Measurements from ENCODE around the gene MTARC2.

Gene MTARC2

DNA sequence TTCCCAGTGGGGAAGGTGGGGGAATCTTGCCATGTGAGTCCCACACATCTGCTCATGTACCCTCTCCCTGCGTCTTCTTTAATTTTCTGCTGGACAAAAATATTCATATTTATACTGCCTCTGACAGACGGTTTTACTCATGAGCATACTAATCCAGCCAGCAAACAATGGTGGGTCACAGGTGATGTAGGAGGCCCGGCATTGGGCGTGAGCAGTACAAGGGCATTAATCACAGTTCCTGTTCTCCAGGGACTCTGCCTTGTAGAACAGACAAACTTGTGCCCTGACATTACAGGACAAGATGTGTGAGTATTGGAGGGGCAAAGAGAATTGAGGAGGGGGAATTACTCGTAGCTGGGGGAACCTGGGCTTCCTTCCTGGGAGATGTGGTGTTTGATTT lies 63.6 kb downstream of the MTARC2 start:
- no peak overlapping the region for H4K91ac ChIP-seq (ENCODE audit: low read depth, low read length)
- no peak overlapping the region for H2BK5ac ChIP-seq (ENCODE audit: low read depth, low read length, poor library complexity)
- no peak overlapping the region for H3K23ac ChIP-seq (ENCODE audit: low read length)
- H3K14ac ChIP-seq (ENCODE audit: low read length), result no peak overlapping the region
- H2BK120ac ChIP-seq (ENCODE audit: insufficient read depth, low read length, poor library complexity), result no peak overlapping the region
- H3K27me3 ChIP-seq (ENCODE audit: insufficient read depth, low read length), result no peaks in the 10 kb centered on the region
- WGBS (ENCODE audit: extremely low coverage, insufficient coverage, insufficient read length), result no CpG with 5 or more reads among the region's 5 CpGs
- H3K79me2 ChIP-seq (ENCODE audit: control insufficient read depth, insufficient read depth, low read length, poor library complexity), result no peaks in the 10 kb centered on the region
- H3K4me2 ChIP-seq (ENCODE audit: low read length), result no peak overlapping the region
- peaks cover 0 to 4% of the 10 kb centered on the region in 2 experiments for H3K4me1 ChIP-seq (ENCODE audit: control insufficient read depth in 1 of 2, insufficient read depth in 2 of 2, low read length in 2 of 2)
- no peak for DNase-seq
- H2AK5ac ChIP-seq (ENCODE audit: low read length), result no peak overlapping the region
- no peak overlapping the region for H3K4ac ChIP-seq (ENCODE audit: low read depth, low read length)
- no peak overlapping the region for H3K4me3 ChIP-seq (ENCODE audit: low read depth, low read length)
- no peak overlapping the region for H3K27ac ChIP-seq (ENCODE audit: low read depth, low read length)
- no peak overlapping the region for H4K12ac ChIP-seq (ENCODE audit: low read depth, low read length)
- H3K9me3 ChIP-seq (ENCODE audit: insufficient read depth, low read depth, low read length), result peaks cover 2% of the 10 kb centered on the region
- no peak overlapping the region for H3K18ac ChIP-seq (ENCODE audit: low read length)
- H4K8ac ChIP-seq (ENCODE audit: low read depth, low read length), result no peak overlapping the region
- no peaks in the 10 kb centered on the region for H3K79me1 ChIP-seq (ENCODE audit: low read length)
- no peak overlapping the region for H3K9ac ChIP-seq (ENCODE audit: low read length)
- H2BK12ac ChIP-seq (ENCODE audit: low read length), result no peak overlapping the region
- H2AFZ ChIP-seq (ENCODE audit: insufficient read depth, low read length, poor library complexity), result no peak overlapping the region
- H3K36me3 ChIP-seq (ENCODE audit: control insufficient read depth in 1 of 2, insufficient read depth in 2 of 2, low read length in 2 of 2), result peaks cover 13 to 25% of the 10 kb centered on the region in 2 experiments

DNA sequence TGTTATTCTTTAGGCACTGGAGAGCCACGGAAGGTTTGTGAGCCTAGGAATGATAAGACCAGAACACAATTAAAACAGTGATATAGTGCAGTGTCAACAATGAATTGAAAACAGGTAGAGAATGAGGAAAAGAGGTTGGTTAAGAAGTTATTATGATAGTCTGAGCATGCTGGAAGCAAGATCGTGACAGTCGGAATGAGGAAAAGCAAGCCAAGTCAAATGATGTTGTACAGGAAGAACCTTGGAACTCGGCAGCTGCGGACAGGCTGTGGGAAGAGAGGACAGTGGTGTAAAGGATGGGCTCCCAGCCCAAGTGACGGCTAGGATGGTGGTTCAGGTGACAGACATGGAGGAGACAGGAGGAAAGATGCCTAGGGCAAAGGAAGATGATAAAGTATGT lies 64.2 kb downstream of the MTARC2 start:
- Histone ChIP-seq H3K27me3 (ENCODE audit: insufficient read depth, low read length) (no peaks in the 10 kb centered on the region), H2BK120ac (ENCODE audit: insufficient read depth, low read length, poor library complexity) (no peak overlapping the region)

DNA sequence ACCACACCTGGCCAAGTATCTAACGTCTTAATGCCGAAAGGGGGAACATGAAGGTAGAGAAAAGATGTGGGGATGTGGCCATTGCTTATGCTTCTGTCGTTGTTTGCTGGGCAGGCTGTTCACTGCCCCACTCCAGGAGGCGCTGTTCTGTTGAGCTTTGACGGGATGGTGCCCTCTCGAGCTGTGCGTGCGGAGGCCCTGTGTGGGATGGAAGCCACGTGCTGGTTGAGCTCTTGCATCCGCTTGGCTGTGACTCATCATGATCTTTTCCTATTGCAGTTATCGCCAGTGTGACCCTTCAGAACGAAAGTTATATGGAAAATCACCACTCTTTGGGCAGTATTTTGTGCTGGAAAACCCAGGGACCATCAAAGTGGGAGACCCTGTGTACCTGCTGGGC lies 64.9 kb downstream of the MTARC2 start:
- no peak overlapping the region for H3K4ac ChIP-seq (ENCODE audit: low read depth, low read length)
- H2BK5ac ChIP-seq (ENCODE audit: low read depth, low read length, poor library complexity), result no peak overlapping the region
- peaks cover under 1 to 5% of the 10 kb centered on the region in 2 experiments for H3K4me1 ChIP-seq (ENCODE audit: control insufficient read depth in 1 of 2, insufficient read depth in 2 of 2, low read length in 2 of 2)
- H2AFZ ChIP-seq (ENCODE audit: insufficient read depth, low read length, poor library complexity), result no peak overlapping the region
- H3K36me3 ChIP-seq (ENCODE audit: control insufficient read depth in 1 of 2, insufficient read depth in 2 of 2, low read length in 2 of 2), result peaks cover 15 to 25% of the 10 kb centered on the region in 2 experiments
- no peak overlapping the region for H3K4me3 ChIP-seq (ENCODE audit: low read depth, low read length)
- H3K9me3 ChIP-seq (ENCODE audit: insufficient read depth, low read depth, low read length), result peaks cover 2% of the 10 kb centered on the region
- no peaks in the 10 kb centered on the region for H3K79me2 ChIP-seq (ENCODE audit: control insufficient read depth, insufficient read depth, low read length, poor library complexity)
- no peaks in the 10 kb centered on the region for H3K79me1 ChIP-seq (ENCODE audit: low read length)
- no peak overlapping the region for H4K8ac ChIP-seq (ENCODE audit: low read depth, low read length)
- no peak overlapping the region for H3K4me2 ChIP-seq (ENCODE audit: low read length)
- no peaks in the 10 kb centered on the region for H3K27me3 ChIP-seq (ENCODE audit: insufficient read depth, low read length)
- H3K27ac ChIP-seq (ENCODE audit: low read depth, low read length), result no peak overlapping the region
- no peak overlapping the region for H4K12ac ChIP-seq (ENCODE audit: low read depth, low read length)
- H3K18ac ChIP-seq (ENCODE audit: low read length), result no peak overlapping the region
- H2BK120ac ChIP-seq (ENCODE audit: insufficient read depth, low read length, poor library complexity), result no peak overlapping the region
- no peak overlapping the region for H2AK5ac ChIP-seq (ENCODE audit: low read length)
- H3K9ac ChIP-seq (ENCODE audit: low read length), result no peak overlapping the region
- no peak overlapping the region for H4K91ac ChIP-seq (ENCODE audit: low read depth, low read length)
- no peak overlapping the region for H2BK12ac ChIP-seq (ENCODE audit: low read length)
- H3K23ac ChIP-seq (ENCODE audit: low read length), result no peak overlapping the region
- no CpG with 5 or more reads among the region's 12 CpGs for WGBS (ENCODE audit: extremely low coverage, insufficient coverage, insufficient read length)
- no peak overlapping the region for H3K14ac ChIP-seq (ENCODE audit: low read length)
- no peak for DNase-seq

More for the DNA sequence above, 64.2 kb downstream of the MTARC2 start:
- no peak overlapping the region for H4K91ac ChIP-seq (ENCODE audit: low read depth, low read length)
- no peak overlapping the region for H3K14ac ChIP-seq (ENCODE audit: low read length)
- DNase-seq, result peak in 1 of 2 donors; percentile 44
- H3K36me3 ChIP-seq (ENCODE audit: control insufficient read depth in 1 of 2, insufficient read depth in 2 of 2, low read length in 2 of 2), result peaks cover 15 to 25% of the 10 kb centered on the region in 2 experiments
- no peak overlapping the region for H2AFZ ChIP-seq (ENCODE audit: insufficient read depth, low read length, poor library complexity)
- peaks cover 2% of the 10 kb centered on the region for H3K9me3 ChIP-seq (ENCODE audit: insufficient read depth, low read depth, low read length)
- no peaks in the 10 kb centered on the region for H3K79me1 ChIP-seq (ENCODE audit: low read length)
- no peak overlapping the region for H3K18ac ChIP-seq (ENCODE audit: low read length)
- no peak overlapping the region for H3K4me2 ChIP-seq (ENCODE audit: low read length)
- no peak overlapping the region for H2BK12ac ChIP-seq (ENCODE audit: low read length)
- no peak overlapping the region for H4K12ac ChIP-seq (ENCODE audit: low read depth, low read length)
- no peak overlapping the region for H2AK5ac ChIP-seq (ENCODE audit: low read length)
- H3K4me3 ChIP-seq (ENCODE audit: low read depth, low read length), result no peak overlapping the region
- H2BK5ac ChIP-seq (ENCODE audit: low read depth, low read length, poor library complexity), result no peak overlapping the region
- no peak overlapping the region for H3K23ac ChIP-seq (ENCODE audit: low read length)
- no peak overlapping the region for H3K27ac ChIP-seq (ENCODE audit: low read depth, low read length)
- no peak overlapping the region for H4K8ac ChIP-seq (ENCODE audit: low read depth, low read length)
- no peaks in the 10 kb centered on the region for H3K79me2 ChIP-seq (ENCODE audit: control insufficient read depth, insufficient read depth, low read length, poor library complexity)
- no peak overlapping the region for H3K4ac ChIP-seq (ENCODE audit: low read depth, low read length)
- H3K9ac ChIP-seq (ENCODE audit: low read length), result no peak overlapping the region
- H3K4me1 ChIP-seq (ENCODE audit: control insufficient read depth in 1 of 2, insufficient read depth in 2 of 2, low read length in 2 of 2), result peaks cover 0 to 4% of the 10 kb centered on the region in 2 experiments
- WGBS (ENCODE audit: extremely low coverage, insufficient coverage, insufficient read length), result no CpG with 5 or more reads among the region's 6 CpGs

DNA sequence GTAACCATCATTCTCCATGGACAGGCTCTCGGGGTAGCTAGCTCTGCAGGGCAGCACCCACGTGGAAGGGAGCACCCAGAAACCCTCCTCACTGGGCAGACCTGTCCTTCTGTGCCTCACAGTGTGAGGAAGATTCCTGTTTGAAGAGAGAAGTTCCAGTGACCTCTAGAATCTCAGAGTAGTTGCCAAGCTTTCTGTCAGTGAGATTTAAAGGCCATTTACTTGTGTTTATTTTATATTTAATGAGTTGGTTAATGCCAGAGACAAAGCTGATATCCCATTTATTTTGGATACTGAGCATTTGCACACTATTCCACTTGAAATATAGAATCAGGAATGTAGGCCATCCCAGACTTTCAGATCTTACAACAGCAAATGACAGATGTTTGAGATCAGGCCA lies 67.3 kb downstream of the MTARC2 start:
- Histone ChIP-seq H3K14ac (ENCODE audit: low read length) (no peak overlapping the region), H2BK120ac (ENCODE audit: insufficient read depth, low read length, poor library complexity) (no peak overlapping the region), H3K27me3 (ENCODE audit: insufficient read depth, low read length) (no peaks in the 10 kb centered on the region), H3K79me2 (ENCODE audit: control insufficient read depth, insufficient read depth, low read length, poor library complexity) (no peaks in the 10 kb centered on the region), H3K79me1 (ENCODE audit: low read length) (no peaks in the 10 kb centered on the region), H3K4me2 (ENCODE audit: low read length) (no peak overlapping the region), H3K23ac (ENCODE audit: low read length) (no peak overlapping the region), H3K9ac (ENCODE audit: low read length) (no peak overlapping the region), H2BK5ac (ENCODE audit: low read depth, low read length, poor library complexity) (no peak overlapping the region), H3K4me1 (ENCODE audit: control insufficient read depth in 1 of 2, insufficient read depth in 2 of 2, low read length in 2 of 2) (peaks cover 5 to 10% of the 10 kb centered on the region in 2 experiments), H2BK12ac (ENCODE audit: low read length) (no peak overlapping the region), H3K36me3 (ENCODE audit: control insufficient read depth in 1 of 2, insufficient read depth in 2 of 2, low read length in 2 of 2) (peaks cover 14 to 18% of the 10 kb centered on the region in 2 experiments), H2AK5ac (ENCODE audit: low read length) (no peak overlapping the region), H4K12ac (ENCODE audit: low read depth, low read length) (no peak overlapping the region), H3K27ac (ENCODE audit: low read depth, low read length) (no peak overlapping the region), H4K91ac (ENCODE audit: low read depth, low read length) (no peak overlapping the region), H3K4me3 (ENCODE audit: low read depth, low read length) (no peak overlapping the region), H3K18ac (ENCODE audit: low read length) (no peak overlapping the region), H4K8ac (ENCODE audit: low read depth, low read length) (no peak overlapping the region), H3K4ac (ENCODE audit: low read depth, low read length) (no peak overlapping the region), H3K9me3 (ENCODE audit: insufficient read depth, low read depth, low read length) (peaks cover 2% of the 10 kb centered on the region), H2AFZ (ENCODE audit: insufficient read depth, low read length, poor library complexity) (no peak overlapping the region)
- DNase-seq, result no peak
- no CpG with 5 or more reads among the region's 2 CpGs for WGBS (ENCODE audit: extremely low coverage, insufficient coverage, insufficient read length)

Data from trophoblast cell (in vitro differentiated cells and primary cell).